H1 (cell line): ENCODE measurements around the gene DCDC2C. TPM values are rescaled to one million over a fixed set of nuclear protein-coding genes. Genes with fewer than 3 reads are reported as not detected.

Experiments used
- CTCF ChIA-PET: fragments of 300-600 bp; sonication (Branson Sonifier 250); formaldehyde crosslinking; loops from one replicate; lab custom pipeline; 2021; ENCODE audit not compliant: partially characterized antibody; lab: Charles Lee
- POLR2A ChIA-PET: fragments of 300-600 bp; sonication (Branson Sonifier 250); formaldehyde crosslinking; loops from one replicate; lab custom pipeline; 2021; ENCODE audit warnings: inconsistent platforms; ENCODE audit not compliant: partially characterized antibody; lab: Charles Lee
- DNase-seq, 2 experiments: peaks; one replicate each; pipeline versions ENCODE4 v3.0.0 to v3.0.0-alpha.2; 2010 to 2022; ENCODE audit warnings: low spot score in 2 of 2, low read depth in 1 of 2, mixed read lengths in 1 of 2
- FAIRE-seq: peaks from 2 replicates; lab custom pipeline; 2011; peaks lifted over from hg19 to GRCh38; lab: Jason Lieb, UNC
- H2AFZ ChIP-seq: 2 replicates; pipeline ENCODE4 v1.8.1; 2012; ENCODE audit warnings: low read length, inconsistent platforms
- H2AK5ac ChIP-seq: 2 replicates; pipeline ENCODE4 v1.6.1; 2013; ENCODE audit warnings: low read depth, low read length
- H2BK120ac ChIP-seq: replicated peaks from 2 replicates; pipeline ENCODE3; 2013; ENCODE audit warnings: low read depth, low read length, inconsistent platforms
- H2BK12ac ChIP-seq: 2 replicates; pipeline ENCODE4 v1.6.1; 2013; ENCODE audit warnings: low read depth, low read length
- H2BK15ac ChIP-seq: 2 replicates; pipeline ENCODE4 v1.6.1; 2013; ENCODE audit warnings: low read length
- H2BK20ac ChIP-seq: 2 replicates; pipeline ENCODE4 v1.6.1; 2013; ENCODE audit warnings: low read length
- H2BK5ac ChIP-seq: 2 replicates; pipeline ENCODE4 v1.6.1; 2013; ENCODE audit warnings: low read depth, low read length
- H3K14ac ChIP-seq: 2 replicates; pipeline ENCODE4 v1.6.1; 2013; ENCODE audit warnings: inconsistent platforms; ENCODE audit not compliant: insufficient read length
- H3K18ac ChIP-seq: 2 replicates; pipeline ENCODE4 v1.6.1; 2013; ENCODE audit warnings: low read length; ENCODE audit errors: extremely low read depth
- H3K23ac ChIP-seq: 2 replicates; pipeline ENCODE4 v1.6.1; 2013; ENCODE audit warnings: inconsistent platforms; ENCODE audit not compliant: insufficient read length
- H3K23me2 ChIP-seq: 2 replicates; pipeline ENCODE4 v1.6.1; 2013; ENCODE audit warnings: low read depth, low read length
- H3K27ac ChIP-seq: 2 replicates; pipeline ENCODE4 v1.6.1; 2011; ENCODE audit warnings: low read depth, low read length, inconsistent platforms
- H3K27me3 ChIP-seq, 4 experiments: replicated peaks in 1 of 4; 1 replicate in 1 of 4; 2 replicates in 3 of 4; pipeline versions ENCODE4 v1.6.1 to v1.8.1; 2011 to 2013; ENCODE audit warnings: low read length in 3 of 4, mild to moderate bottlenecking in 3 of 4, inconsistent platforms in 2 of 4, mixed read lengths in 2 of 4, moderate library complexity in 1 of 4; ENCODE audit not compliant: control insufficient read depth in 3 of 4, insufficient read depth in 3 of 4; ENCODE audit errors: extremely low read depth in 1 of 4
- H3K36me3 ChIP-seq, 4 experiments: 2 replicates each; pipeline versions ENCODE4 v1.6.1 to v1.8.1; 2011 to 2013; ENCODE audit warnings: mild to moderate bottlenecking in 4 of 4, low read length in 3 of 4, moderate library complexity in 2 of 4, control low read depth in 1 of 4, inconsistent platforms in 1 of 4; ENCODE audit not compliant: insufficient read depth in 4 of 4, control insufficient read depth in 2 of 4
- H3K4ac ChIP-seq: replicated peaks from 2 replicates; pipeline ENCODE3; 2013; ENCODE audit warnings: low read length, low read depth, mixed read lengths, inconsistent platforms; ENCODE audit not compliant: insufficient read length
- H3K4me1 ChIP-seq, 4 experiments: replicated peaks in 1 of 4; 1 replicate in 1 of 4; 2 replicates in 3 of 4; pipeline versions ENCODE4 v1.6.1 to v1.8.1; 2011 to 2013; ENCODE audit warnings: low read length in 3 of 4, inconsistent platforms in 2 of 4, mixed read lengths in 1 of 4; ENCODE audit not compliant: insufficient read depth in 4 of 4, control insufficient read depth in 3 of 4
- H3K4me2 ChIP-seq, 2 experiments: 2 replicates each; pipeline versions ENCODE4 v1.6.1 to v1.8.1; 2011 to 2013; ENCODE audit warnings: low read depth in 2 of 2, low read length in 2 of 2, control low read depth in 1 of 2, inconsistent platforms in 1 of 2, mild to moderate bottlenecking in 1 of 2; ENCODE audit not compliant: insufficient read depth in 1 of 2
- H3K4me3 ChIP-seq, 4 experiments: fragments of 200-600, 300-600 bp in 1 of 4; sonication (generic), shearing (Covaris generic), sonication (Bioruptor Twin) in 1 of 4; 2 replicates each; pipeline versions ENCODE4 v1.5.1 to v1.8.1; 2011 to 2016; ENCODE audit warnings: low read length in 4 of 4, low read depth in 3 of 4, control low read depth in 2 of 4, inconsistent platforms in 2 of 4, mild to moderate bottlenecking in 2 of 4, mixed read lengths in 1 of 4, moderate library complexity in 1 of 4; ENCODE audit not compliant: insufficient read depth in 2 of 4; ENCODE audit errors: extremely low read depth in 1 of 4
- H3K56ac ChIP-seq: replicated peaks from 2 replicates; pipeline ENCODE3; 2013; ENCODE audit warnings: low read depth, mild to moderate bottlenecking, mixed read lengths, low read length, inconsistent platforms; ENCODE audit not compliant: insufficient read length
- H3K79me1 ChIP-seq: 2 replicates; pipeline ENCODE4 v1.6.1; 2013; ENCODE audit warnings: low read depth, low read length, control low read depth
- H3K79me2 ChIP-seq, 2 experiments: 2 replicates each; pipeline versions ENCODE4 v1.6.1 to v1.8.1; 2012 to 2013; ENCODE audit warnings: low read length in 2 of 2, mild to moderate bottlenecking in 2 of 2, inconsistent platforms in 1 of 2; ENCODE audit not compliant: insufficient read depth in 2 of 2, control insufficient read depth in 1 of 2
- H3K9ac ChIP-seq, 4 experiments: replicated peaks in 1 of 4; 1 replicate in 1 of 4; 2 replicates in 3 of 4; pipeline versions ENCODE4 v1.6.1 to v1.8.1; 2011 to 2013; ENCODE audit warnings: low read depth in 3 of 4, low read length in 3 of 4, control low read depth in 2 of 4, mild to moderate bottlenecking in 2 of 4, moderate library complexity in 2 of 4, inconsistent platforms in 1 of 4; ENCODE audit errors: extremely low read depth in 1 of 4
- H3K9me3 ChIP-seq, 2 experiments: 2 replicates each; pipeline versions ENCODE4 v1.6.1 to v1.8.1; 2012 to 2013; ENCODE audit warnings: mild to moderate bottlenecking in 2 of 2, moderate library complexity in 2 of 2, control low read depth in 1 of 2, inconsistent platforms in 1 of 2, low read depth in 1 of 2, low read length in 1 of 2, mixed read lengths in 1 of 2; ENCODE audit not compliant: insufficient read depth in 2 of 2
- H4K20me1 ChIP-seq, 2 experiments: replicated peaks in 1 of 2; 2 replicates each; pipeline versions ENCODE3 to v1.8.1; 2011 to 2013; ENCODE audit warnings: inconsistent platforms in 2 of 2, low read length in 2 of 2, mild to moderate bottlenecking in 1 of 2; ENCODE audit not compliant: insufficient read depth in 2 of 2, control insufficient read depth in 1 of 2
- H4K5ac ChIP-seq: 2 replicates; pipeline ENCODE4 v1.6.1; 2013; ENCODE audit warnings: low read length, low read depth, mixed read lengths, inconsistent platforms; ENCODE audit not compliant: insufficient read length
- H4K8ac ChIP-seq: 2 replicates; pipeline ENCODE4 v1.8.0; 2013; ENCODE audit warnings: mild to moderate bottlenecking, moderate library complexity, low read length, inconsistent platforms; ENCODE audit not compliant: insufficient read depth; ENCODE audit errors: extremely low read depth
- H4K91ac ChIP-seq: replicated peaks from 2 replicates; pipeline ENCODE3; 2013; ENCODE audit warnings: low read length, mixed read lengths, inconsistent platforms; ENCODE audit not compliant: insufficient read length
- CTCF ChIP-seq, 3 experiments: IDR thresholded peaks; 1 replicate in 2 of 3; 2 replicates in 1 of 3; pipeline versions ENCODE4 v1.5.1 to v1.6.1; 2011; ENCODE audit warnings: low read length in 3 of 3, mild to moderate bottlenecking in 3 of 3, inconsistent platforms in 2 of 3, low read depth in 1 of 3, moderate library complexity in 1 of 3; ENCODE audit not compliant: insufficient read depth in 1 of 3; ENCODE audit errors: control extremely low read depth in 1 of 3
- EGR1 ChIP-seq: IDR thresholded peaks from 2 replicates; pipeline ENCODE4 v1.6.1; 2011; ENCODE audit warnings: low read depth, low read length, borderline replicate concordance
- HDAC6 ChIP-seq: IDR thresholded peaks from one replicate; pipeline ENCODE4 v1.7.1; 2012; ENCODE audit warnings: low read depth, mild to moderate bottlenecking, inconsistent platforms, low read length, moderate library complexity
- SIX5 ChIP-seq: IDR thresholded peaks from 2 replicates; pipeline ENCODE4 v1.6.1; 2011; ENCODE audit warnings: mild to moderate bottlenecking, low read depth, low read length
- TBP ChIP-seq: IDR thresholded peaks from 2 replicates; pipeline ENCODE4 v1.6.1; 2011; ENCODE audit warnings: low read depth, low read length, improper control_type of control experiment
- YY1 ChIP-seq: IDR thresholded peaks from 2 replicates; pipeline ENCODE4 v1.6.1; 2011; ENCODE audit warnings: low read depth, mild to moderate bottlenecking, low read length
- WGBS, 2 experiments: shearing (Covaris generic) in 1 of 2; methylation state at CpG; one replicate each; pipeline versions ENCODE4 v1.1.6 to v1.1.7; 2013 to 2015; ENCODE audit warnings: low lambda C conversion rate in 2 of 2, mixed read lengths in 2 of 2, inconsistent platforms in 1 of 2, low coverage in 1 of 2, missing lambda C conversion rate in 1 of 2; ENCODE audit not compliant: insufficient replicate concordance in 2 of 2, insufficient coverage in 1 of 2, insufficient read length in 1 of 2; ENCODE audit errors: extremely low coverage in 1 of 2, missing lambda C conversion rate in 1 of 2; 5-methylcytosine and 5-hydroxymethylcytosine counted together
- polyA plus RNA-seq, 7 experiments: library from polyadenylated mRNA; depleted of rRNA in 3 of 7; stranded (reverse) in 5 of 7; unstranded in 2 of 7; fragments of >200 nt in 5 of 7; fragments of 200-250 nt in 2 of 7; gene quantifications; 1 replicate in 5 of 7; 2 replicates in 1 of 7; 4 replicates in 1 of 7; pipeline versions ENCODE4 v1.2.1 to v1.2.3, GENCODE V29; 2011 to 2013; ENCODE audit warnings: missing spikeins in 2 of 7, mixed read lengths in 2 of 7
- total RNA-seq: library from RNA; stranded (reverse); fragmentation: NEBNext Ultra II Directional; extraction: Animal tissue kit (Norgen Biotek cat#: 25700); gene quantifications from 2 replicates; pipeline ENCODE4 v1.2.1, GENCODE V29; 2021

Gene DCDC2C
- total and polyA plus RNA-seq, 2 of the 8 experiments (the other 6 are each of a cell fraction or from before 2014, with no cell fraction given), result 0.50 TPM; not detected in 1

DNA sequence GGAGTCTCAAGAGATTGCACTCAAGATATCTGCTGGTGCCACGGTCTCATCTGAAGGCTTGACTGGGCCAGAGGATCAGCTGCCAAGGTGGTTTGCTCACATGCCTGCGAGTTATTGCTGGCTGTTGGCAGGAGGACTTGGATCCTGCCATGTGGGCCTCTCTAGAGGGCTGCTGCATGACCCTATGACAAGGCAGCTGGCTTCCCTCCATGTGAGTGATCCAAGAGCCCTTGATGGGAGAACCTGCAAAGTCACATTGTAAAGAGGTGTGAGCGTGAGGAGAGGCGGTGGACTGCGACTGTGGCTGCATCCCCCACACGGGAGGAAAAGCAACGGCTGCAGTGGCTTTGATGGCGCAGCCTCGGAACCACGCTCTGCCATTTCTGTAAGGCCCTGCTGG is 49.4 kb upstream of the DCDC2C start:
- no peak overlapping the region for H2AK5ac ChIP-seq
- no peak overlapping the region for H2BK15ac ChIP-seq
- H3K23me2 ChIP-seq, result peaks cover 7% of the 10 kb centered on the region; the same call in 1 of the 2 replicates
- 84% methylated on average over 10 of the region's 10 CpGs; no CpG with 5 or more reads in 1 of the 2 experiments for WGBS, 2 experiments
- no peak overlapping the region for H3K14ac ChIP-seq
- CTCF ChIA-PET, result interaction anchor here (0.6 to 2.3 kb wide), 6 partner anchors 9 to 464 kb away, joined by 3 to 8 read pairs (median 3); no protein-coding TSS in a partner anchor
- no peak overlapping the region for H3K18ac ChIP-seq
- H3K4ac ChIP-seq, result no peak overlapping the region
- H3K23ac ChIP-seq, result no peak overlapping the region
- no peak overlapping the region for H2BK120ac ChIP-seq
- no peaks in the 10 kb centered on the region for H3K79me2 ChIP-seq
- FAIRE-seq (no peak), DNase-seq (no peak)
- no peaks in the 10 kb centered on the region for H3K36me3 ChIP-seq
- H3K4me1 ChIP-seq, result peaks cover 1 to 19% (median 15%) of the 10 kb centered on the region in 4 experiments
- no peak overlapping the region for H3K4me3 ChIP-seq
- no peak overlapping the region for H4K5ac ChIP-seq
- peaks cover 0 to 2% (median 0%) of the 10 kb centered on the region in 4 experiments; a peak in 1 of 7 replicates for H3K27me3 ChIP-seq
- POLR2A ChIA-PET, result interaction anchor here (3.8 to 4.5 kb wide), 2 partner anchors 78 to 96 kb away, joined by 13 to 26 read pairs; partner anchors contain the start of gene RNASEH1
- no peak overlapping the region for H4K8ac ChIP-seq
- no peak overlapping the region for H3K4me2 ChIP-seq
- no peaks in the 10 kb centered on the region; a peak in 1 of 4 replicates for H3K9me3 ChIP-seq
- H2AFZ ChIP-seq, result no peak overlapping the region
- H2BK12ac ChIP-seq, result no peak overlapping the region
- H3K27ac ChIP-seq, result no peak overlapping the region
- no peak overlapping the region for H3K56ac ChIP-seq
- no peak overlapping the region for H2BK20ac ChIP-seq
- H3K79me1 ChIP-seq, result no peaks in the 10 kb centered on the region
- no peak overlapping the region for H2BK5ac ChIP-seq
- H4K91ac ChIP-seq, result no peak overlapping the region
- H4K20me1 ChIP-seq, result no peaks in the 10 kb centered on the region
- H3K9ac ChIP-seq, result no peak overlapping the region
- TF ChIP-seq CTCF (IDR thresholded peaks at IDR 0.05; ENCODE audit: control extremely low read depth in 1 of 3, insufficient read depth in 1 of 3, low read depth in 1 of 3, low read length in 3 of 3) (no peak), TBP (no peak), YY1 (no peak), HDAC6 (no peak), SIX5 (no peak), EGR1 (no peak)
